ENCODE measurements around the gene SLC25A47. TPM values are rescaled to one million over a fixed set of nuclear protein-coding genes. Genes with fewer than 3 reads are reported as not detected.
"Not testable (repeated sequence)": the region's sequence is repeated elsewhere in the genome, so short reads cannot be mapped to it uniquely, and the experiment has no call there.

The SLC25A47 gene
- total RNA-seq, 1 experiment from 2014 or later, result 0.37 TPM

DNA sequence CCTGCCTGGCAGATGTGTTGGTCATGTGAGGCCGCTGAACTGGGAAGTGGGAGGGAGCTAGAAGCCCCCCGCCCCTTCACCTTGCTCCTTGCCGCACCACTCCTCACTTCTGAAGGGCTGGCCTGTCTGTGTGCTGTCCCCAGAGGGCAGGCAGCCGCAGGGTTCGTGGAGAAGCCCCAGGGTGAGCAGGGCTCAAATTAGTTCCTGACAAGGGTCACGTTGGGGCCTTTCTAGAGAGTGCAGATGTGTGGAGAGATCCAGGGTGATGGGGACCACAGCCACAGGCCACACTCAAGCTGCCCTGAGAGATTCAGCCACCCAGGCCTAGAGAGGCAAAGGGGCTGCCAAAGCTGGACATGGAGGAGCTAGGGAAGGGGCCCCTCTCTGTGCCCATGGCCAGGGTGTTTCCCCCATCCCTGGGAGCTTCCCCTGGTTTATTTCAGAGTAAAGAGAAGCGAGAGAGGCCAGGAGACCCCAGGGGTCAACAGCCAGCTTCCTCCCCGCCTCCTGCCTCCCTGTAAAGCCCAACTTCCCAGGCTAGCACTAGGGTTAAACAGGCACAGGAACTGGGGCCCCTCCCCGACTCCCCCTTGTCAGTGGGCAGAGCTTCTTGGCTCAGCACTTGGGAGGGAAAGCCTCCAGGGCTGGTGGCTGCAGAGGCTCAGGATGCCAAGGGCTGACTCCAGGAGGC lies 33.1 kb upstream of the SLC25A47 start:
- no peak for DNase-seq (ENCODE audit: low read depth)

DNA sequence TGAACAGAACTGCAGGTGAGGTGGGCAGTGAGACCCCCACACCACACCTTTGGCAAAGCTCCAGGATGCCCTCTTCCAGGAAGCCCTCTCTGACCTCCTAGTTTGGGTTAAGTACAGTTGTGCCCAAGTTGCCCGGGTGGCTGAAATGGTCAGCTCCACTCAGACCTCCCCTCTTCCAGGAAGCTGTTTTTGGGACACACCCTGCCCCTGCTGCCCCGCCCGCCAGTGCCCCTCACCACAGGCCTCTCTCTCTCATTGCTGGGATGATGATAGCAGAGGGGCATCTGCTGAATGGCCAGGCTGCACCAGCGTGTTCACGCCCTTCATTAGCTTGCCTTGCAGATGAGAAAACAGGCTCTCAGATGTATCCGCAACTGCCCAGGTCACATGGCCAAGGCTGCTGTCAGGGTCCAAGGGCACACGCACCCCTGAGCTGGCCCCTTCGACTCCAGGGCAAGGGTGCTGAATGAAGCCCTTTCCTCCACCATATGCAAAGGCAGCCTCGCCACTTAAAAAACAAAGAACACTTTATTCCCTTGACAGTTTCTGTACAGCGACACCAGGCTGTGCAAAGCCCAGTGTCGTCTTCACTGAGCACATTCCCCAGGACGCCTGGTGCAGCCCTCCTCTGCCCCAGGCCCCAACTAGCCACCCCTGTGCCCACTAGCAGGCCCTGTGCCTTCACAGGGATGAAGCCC lies 32.4 kb upstream of the SLC25A47 start:
- no peak for DNase-seq (ENCODE audit: low read depth)

DNA sequence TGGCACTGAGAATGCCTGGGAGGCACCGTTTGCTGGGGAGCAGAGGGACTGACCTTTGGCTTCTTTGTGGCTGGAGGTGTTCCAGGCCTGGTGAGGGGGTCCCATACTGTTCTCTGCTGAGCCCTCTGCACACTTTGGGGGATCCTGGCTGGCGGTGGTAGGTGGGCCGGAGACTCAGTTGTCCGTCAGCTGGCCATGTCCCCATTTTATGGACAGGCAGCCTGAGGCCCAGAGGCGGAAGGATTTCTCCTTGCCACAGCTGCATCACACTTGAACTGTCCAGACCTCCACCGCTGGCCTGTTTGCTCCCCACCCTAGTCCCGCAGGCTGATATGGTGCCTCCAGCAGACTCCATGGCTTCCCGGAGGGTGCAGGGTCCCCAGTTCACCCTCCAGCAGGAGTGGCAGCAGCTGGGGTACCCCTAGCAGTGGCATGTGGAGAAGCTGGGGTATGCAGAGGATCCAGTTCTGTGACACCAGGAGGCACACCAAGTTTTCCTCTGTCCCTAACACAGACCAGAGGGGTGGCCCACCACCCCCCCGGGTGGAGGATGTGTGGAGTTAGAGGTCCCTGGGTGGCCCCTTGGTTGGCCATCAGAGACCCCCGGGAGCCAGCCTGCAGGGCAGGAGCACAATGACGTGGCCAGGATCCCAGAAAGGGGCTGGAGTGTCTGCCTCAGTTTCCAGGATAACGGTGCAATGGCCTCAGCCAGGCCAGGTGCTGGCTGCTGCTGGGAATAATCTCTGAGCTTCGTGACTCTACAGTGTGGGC lies 31.6 kb upstream of the SLC25A47 start:
- DNase-seq (ENCODE audit: low read depth), result no peak

DNA sequence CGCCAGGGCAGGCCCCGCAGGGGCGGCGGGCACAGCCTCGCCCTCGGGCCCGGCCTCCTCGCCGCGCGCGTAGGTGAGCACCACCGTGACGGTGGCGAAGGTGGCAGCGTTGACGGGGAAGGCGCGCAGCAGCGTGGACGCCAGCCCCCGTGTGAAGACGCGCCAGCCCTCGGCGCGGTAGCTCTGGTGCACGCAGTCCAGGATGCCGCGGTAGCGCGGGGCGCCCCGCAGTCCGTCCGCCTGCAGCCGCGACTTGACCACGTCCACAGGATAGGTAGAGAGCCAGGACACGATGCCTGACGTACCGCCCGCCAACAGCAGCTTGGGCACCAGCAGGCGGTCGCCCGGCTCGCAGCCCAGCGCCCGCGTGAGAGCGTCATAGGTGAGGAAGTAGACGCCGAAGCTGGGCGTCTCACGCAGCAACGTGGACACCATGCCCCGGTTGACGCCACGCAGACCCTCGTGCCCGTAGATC lies 30.8 kb upstream of the SLC25A47 start:
- no peak for DNase-seq (ENCODE audit: low read depth)

DNA sequence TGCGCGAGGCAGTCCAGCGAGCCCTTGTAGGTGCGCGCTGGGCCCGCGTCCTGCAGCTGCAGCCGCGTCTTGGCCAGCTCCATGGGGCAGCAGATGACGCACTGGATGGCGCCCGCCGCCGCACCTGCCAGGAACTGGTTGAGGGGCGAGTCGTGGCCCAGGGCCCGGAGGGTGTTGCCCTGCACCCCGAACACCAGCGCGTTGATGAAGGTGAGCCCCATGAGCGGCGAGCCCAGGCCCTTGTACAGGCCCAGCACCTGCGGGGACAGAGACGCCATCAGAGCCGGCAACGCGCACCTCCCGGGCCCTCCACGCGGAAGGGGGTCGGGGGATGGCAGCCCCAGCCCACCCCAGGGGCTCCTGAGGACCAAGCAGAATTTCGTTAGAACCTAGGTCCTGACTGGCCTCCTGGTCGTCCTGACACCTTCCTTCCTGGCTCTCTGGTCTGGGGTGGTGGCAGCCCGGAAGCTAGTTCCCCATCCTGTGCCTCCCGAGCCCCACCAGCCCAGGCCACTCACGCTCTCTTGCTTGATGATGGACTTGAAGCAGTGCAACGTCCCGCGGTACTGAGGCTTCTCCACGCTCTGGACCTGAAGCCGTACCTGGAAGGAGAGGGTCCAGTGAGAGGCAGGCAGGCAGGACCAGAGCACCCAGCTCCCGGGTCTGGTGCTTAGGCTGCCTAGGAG lies 30.2 kb upstream of the SLC25A47 start:
- no peak for DNase-seq (ENCODE audit: low read depth)

DNA sequence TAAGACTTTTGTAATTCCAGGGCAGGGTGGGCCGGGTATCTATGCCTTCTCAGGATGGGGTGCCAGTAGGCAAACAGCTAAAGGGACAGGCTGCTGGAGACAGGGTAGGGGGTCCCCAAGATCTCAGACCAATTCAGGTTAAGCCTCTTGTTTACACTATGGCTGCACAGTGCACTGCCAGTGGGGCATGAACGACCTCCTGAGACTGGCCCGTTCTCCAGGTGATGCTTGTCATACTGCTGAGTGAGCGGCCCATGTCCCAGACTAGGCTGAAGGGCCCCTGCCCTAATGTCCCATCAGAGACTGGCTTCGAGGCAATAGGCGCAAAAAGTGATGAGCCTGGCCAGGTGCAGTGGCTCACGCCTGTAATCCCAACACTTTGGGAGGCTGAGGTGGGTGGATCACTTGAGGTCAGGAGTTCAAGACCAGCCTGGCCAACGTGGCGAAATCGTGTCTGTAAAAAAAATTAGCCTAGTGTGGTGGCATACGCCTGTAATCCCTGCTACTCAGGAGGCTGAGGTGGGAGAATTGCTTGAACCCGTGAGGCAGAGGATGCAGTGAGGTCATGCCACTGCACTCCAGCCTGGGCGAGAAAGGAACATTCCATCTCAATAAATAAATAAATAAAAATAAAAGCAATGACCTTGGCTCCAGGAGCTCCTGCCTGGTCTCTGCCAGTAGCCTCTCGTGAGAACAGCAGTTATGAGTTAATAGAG lies 29.5 kb upstream of the SLC25A47 start:
- no peak for DNase-seq (ENCODE audit: low read depth)

DNA sequence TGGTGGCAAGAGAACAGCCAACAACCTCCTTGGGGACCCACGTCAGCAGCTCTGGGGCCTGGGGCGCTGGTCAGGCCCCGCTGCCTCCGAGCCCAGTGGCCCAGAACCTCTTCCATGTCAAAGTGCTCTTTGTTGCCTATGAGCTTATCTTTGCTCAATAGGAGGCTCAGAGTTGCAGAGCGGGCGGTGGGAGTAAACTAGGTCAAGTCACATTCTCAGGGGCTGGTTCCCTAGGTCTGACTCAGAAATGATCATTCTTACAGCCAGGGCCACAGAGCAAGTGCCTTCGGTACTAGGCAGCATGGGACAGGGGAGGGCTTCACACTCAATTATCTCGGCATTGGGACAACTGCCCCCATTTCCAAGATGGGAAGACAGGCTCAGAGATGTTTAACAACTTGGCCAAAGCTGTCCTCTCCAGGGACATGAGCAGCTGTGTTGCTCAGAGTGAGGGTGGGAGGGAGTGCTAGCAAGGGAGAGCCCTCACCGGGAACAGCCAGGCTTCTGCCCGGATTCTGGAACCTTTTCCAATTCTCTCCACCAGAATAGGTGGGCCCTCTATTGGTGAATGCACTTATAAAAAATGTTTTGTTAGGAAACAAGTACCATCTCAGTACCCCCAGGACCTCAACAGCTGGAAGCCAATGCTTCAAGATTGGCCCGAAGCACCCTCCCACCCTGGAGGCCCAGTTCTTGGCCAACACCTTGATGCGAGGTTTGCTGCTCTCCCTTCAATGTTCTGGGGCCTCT lies 28.8 kb upstream of the SLC25A47 start:
- DNase-seq (ENCODE audit: low read depth), result no peak

DNA sequence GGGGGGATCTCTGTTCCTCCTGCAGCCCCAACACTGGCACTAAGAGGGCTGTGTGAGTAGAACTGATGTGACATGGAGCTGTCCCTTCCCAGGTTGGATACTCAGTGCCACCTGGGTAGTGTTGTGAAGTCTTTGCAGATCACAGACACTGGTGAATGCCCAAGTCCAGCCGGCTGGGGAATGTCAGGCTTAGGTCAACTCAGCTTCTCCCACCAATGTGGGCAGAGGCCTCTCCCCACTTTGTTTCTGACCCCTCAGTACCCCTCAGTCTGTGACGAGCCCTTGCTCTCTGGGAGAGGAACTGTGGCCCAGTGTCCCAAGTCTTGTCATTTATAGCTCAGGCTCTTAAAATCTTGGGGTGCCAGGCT lies 28.2 kb upstream of the SLC25A47 start:
- DNase-seq (ENCODE audit: low read depth), result no peak

DNA sequence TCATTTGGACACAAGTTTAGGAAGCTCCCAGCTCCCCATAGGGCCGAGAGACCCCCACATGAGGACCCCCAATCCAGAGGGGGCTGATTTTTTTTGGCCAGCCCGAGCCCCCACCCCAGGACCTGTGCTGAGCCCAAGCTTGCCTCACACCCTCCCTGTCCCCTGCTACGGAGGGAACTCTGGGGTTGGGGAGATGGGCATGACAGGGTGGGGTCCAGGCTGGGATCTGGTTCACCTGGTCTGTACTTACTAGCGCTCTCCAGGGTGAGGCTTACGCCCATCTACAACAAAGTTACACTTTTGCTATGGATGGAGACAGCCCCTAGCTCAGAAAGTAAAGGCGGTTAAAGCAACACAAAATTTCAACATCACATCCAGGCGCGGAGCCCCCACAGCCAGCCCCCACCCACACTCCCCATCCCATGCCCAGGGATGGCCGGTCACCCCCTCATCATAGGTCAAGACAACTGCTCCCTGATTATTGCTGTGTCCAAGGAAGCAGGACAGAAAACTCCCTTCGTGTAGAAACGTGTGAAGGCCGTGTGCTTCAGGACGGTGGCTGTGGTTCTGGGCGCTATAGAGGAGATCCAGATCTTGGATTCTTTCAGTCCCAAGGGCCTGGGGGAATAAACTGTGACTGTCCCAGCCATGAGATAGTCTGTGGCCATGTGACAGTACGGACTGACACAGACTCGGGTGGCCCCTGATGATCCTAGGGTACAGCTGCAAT lies 27.6 kb upstream of the SLC25A47 start:
- no peak for DNase-seq (ENCODE audit: low read depth)

DNA sequence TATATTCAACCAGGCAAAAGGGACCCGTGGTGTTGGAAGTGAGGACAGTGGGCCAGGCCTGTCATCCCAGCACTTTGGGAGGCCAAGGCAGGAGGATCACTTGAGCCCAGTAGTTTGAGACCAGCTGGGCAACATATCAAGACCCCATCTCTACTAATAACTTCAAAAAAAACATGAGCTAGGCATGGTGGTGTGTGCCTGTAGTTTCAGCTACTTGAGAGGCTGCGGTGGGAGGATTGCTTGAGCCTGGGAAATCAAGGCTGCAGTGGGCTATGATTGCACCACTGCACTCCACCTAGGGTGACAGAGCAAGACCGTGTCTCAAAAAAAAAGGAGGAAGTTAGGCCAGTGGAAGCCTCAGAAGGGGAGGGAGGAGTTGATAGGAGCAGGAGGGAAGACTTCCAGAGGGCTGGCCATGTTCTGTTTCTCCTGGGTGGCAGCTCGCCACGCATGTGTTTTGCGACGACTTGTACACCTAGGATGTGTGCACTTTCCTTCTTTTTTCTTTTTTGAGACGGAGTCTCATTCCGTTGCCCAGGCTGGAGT lies 27.0 kb upstream of the SLC25A47 start:
- no peak for DNase-seq (ENCODE audit: low read depth)

DNA sequence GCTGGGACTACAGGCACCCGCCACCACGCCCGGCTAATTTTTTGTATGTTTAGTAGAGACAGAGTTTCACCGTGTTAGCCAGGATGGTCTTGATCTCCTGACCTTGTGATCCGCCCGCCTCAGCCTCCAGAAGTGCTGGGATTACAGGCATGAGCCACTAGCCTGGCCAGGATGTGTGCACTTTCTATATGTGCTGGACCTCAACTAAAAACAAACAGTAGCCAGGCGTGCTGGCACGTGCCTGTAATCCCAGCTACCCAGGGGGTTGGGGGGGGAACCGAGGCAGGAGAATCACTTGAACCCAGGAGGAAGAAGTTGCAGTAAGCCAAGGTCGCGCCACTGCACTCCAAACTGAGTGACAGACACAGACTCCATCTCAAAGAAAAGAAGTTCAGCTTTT lies 26.4 kb upstream of the SLC25A47 start:
- not testable (repeated sequence) for DNase-seq (ENCODE audit: low read depth)

DNA sequence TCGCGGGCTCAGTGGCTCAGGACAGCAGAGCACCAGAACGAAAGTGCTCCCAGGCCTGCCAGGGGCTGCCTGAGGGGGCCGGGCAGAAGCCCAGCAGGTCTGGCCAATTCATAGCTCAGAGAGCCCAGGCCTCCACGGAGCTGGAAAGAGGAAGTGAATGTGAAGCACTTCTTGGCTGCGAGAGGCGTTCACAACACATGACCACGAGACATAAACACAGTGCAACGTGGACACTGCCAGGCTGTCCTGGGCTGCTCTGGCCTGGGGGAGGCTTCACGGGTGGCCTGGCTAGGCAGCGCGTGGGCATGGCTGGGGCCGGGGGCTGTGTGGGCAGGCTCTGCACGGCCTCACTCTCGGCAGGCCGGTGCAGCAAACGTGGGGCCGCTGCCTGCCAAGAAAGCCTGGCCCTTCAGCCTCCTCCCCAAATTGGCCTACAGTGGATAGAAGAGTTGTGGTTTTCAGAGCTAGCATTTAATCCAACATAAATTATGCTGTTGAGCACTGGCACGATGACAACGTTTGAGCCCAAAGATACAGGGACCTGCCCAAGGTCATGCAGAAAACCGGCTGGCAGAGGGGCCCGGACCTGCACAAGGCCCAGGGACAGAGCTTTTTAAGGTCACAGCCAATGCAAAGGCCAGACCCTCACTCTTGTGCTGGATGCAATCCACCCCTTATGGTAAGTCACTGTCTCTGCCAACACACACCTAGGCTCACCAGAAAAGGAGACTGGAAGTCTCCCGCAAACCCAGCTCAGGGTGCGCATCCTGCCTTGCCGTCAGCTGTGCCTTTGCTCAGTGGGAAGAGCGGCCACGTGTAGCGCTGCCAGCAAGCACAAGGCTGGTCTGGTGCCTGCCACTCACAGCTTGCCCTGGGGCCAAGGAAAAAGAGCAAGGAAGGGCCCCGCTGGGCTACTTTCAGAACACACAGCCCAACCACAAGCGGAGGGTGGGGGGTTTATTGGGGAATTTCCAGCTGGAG lies 25.5 kb upstream of the SLC25A47 start:
- DNase-seq (ENCODE audit: low read depth), result no peak

DNA sequence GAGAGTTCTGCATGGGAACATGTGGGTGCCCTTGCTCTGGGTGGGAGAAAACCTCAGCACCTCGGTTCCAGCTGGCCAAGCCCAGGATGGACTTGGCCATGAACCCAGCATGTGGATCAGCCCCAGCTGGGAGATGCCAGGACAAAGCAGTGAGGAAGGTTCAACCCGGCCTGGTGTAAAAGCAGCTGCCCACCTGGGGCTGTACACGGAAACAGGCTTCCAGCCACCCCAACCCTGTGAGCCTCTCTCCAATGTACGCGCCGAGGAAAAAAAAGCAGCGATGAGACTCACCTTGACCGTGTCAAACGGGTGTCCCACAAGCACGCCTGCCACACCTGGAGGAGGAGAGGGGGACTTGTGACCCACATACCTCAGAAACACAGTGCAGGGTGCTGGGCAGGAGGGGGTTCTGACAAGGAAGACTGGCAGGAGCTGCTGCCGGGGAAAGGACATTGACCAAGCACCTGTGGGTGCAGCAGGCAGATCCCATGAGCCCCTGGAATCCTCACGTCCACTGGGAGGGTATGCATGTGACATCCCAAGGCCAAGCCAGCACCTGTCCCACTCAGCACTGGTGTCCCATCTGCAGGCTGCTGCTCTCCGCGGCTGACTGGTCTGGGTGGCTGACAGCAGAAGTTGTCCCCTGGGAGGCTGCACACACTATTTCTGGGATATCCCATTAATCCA lies 24.4 kb upstream of the SLC25A47 start:
- DNase-seq (ENCODE audit: low read depth), result no peak

DNA sequence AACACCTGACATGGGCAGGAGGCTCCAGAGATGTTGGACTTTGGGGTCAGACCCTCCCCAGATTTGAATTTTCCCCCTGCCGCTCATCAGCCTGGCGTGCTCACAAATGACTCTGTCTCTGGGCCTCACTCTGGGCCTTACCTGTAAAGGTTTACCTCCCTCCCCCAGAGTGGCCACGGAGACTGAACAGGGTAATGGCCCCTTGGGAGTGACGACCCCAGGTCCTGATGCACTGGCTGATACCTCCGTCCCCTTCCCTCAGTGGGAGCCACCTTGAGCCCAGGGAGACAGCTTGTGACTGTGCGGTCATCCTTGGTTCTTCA lies 23.9 kb upstream of the SLC25A47 start:
- no peak for DNase-seq (ENCODE audit: low read depth)

DNA sequence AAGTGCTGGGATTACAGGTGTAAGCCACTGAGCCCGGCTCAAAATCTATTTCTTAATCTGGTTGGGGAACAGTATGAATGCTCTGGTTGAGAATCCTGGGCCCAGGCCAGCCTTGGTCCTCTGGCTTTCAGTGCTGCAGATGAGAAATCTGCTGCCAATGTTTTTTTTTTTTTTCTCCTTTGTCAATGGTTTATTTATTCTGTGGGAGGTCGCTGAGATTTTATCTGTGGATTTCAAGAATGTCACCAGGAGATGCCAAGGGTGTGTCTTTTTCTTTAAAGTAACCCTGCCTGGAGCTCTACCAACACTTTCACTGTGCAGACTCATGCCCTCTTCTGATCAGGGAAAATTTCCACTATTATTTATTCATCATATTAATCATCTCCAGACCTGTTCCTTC lies 20.5 kb upstream of the SLC25A47 start:
- no peak for DNase-seq (ENCODE audit: low read depth)

DNA sequence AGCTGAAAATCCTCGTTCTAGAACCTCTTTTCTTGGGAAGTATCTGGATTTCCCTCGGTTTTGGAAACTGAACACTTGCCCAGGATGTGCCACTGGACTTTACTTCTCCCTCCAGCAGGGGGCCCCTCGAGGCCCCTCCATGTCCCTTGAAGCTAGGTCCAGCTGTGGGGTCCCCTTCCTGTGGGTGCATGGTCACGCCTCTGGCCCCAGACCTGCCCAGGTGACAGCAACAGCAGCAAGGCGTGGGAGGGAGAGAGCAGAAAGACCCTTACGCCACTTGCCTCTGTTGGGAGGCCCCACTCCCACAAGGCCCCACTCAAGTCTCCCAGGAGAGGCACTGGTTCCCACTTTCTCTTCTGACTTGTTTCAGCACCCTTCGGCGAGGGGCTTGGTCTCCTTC lies 20.0 kb upstream of the SLC25A47 start:
- no peak for DNase-seq (ENCODE audit: low read depth)

DNA sequence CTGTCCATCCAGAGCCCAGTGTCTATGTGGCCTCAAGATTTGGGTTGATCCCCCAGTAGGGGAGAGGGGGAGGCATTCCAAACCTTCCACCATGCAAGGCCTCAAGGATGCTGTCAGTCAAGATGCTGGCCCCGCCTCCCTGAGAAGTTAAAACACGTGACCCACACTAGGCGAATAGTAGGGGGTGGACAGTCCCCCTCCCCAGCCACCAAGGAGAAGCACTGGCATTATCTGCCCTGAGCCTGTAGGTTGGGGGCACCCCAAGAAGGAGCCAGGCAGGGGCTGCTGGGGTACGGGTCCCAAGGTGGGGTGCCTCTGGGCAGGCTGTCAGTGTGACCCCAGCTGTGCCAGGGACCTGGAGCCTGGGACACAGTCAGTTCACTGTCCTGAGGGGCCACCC lies 19.2 kb upstream of the SLC25A47 start:
- DNase-seq (ENCODE audit: low read depth), result no peak

DNA sequence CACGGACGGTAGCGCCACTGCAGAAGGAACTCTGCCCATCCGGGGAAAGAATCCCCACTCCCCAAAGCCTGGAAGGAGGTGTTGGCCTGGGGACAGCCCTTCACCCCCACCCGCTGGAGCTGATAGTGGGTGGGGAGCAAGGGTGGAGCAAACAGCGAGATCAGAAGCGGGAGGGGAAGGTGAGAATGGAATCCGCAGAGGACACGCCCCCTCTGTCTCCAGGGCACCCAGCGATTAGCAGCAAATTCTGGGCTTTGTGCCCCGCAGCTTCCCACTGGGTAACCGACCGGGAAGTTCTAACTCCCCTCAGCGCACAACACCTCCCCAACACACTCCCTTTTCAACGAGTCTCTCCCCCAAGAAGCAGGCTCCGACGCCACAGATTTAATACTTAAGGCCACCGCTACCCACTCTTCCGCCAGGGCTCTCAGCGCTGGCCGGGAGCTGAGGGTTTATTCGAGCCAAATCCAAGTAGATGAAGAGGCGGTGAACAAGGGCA lies 18.3 kb upstream of the SLC25A47 start:
- DNase-seq (ENCODE audit: low read depth), result no peak

Measured in HT1080 (cell line).